Activated CD4-positive, alpha-beta T cell treated with anti-CD3 and anti-CD28 coated beads, Interleukin-2, amount 50 U/mL, for 4 hours (primary cell): ENCODE results near the gene IL23A.
"Not testable (repeated sequence)": the region's sequence is repeated elsewhere in the genome, so short reads cannot be mapped to it uniquely, and the experiment has no call there.

Experiments used
- DNase-seq, 2 experiments: peaks; one replicate each; pipeline ENCODE4 v3.0.0-alpha.2; 2020

Gene IL23A

DNA sequence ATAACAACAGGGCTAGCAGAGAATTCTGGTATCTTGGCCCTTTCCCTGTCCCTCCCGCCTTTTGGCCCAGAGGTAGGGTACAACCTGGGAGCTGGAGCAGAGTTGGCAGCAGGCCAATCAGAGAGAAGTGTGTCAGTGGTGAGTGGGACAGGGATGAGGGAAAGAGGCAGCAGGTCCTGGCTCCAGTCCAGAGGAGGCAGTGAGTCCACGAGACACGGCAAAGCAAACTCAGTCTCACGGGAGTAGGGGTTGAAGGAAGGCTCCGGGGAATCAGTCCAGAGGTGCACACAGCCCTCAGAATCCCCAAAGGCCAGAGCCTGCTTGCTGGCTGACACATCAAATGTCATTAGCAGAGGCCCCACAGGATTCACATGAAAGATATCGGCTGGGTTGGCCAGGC, 12.2 kb upstream of the IL23A start:
- DNase-seq: no peak

DNA sequence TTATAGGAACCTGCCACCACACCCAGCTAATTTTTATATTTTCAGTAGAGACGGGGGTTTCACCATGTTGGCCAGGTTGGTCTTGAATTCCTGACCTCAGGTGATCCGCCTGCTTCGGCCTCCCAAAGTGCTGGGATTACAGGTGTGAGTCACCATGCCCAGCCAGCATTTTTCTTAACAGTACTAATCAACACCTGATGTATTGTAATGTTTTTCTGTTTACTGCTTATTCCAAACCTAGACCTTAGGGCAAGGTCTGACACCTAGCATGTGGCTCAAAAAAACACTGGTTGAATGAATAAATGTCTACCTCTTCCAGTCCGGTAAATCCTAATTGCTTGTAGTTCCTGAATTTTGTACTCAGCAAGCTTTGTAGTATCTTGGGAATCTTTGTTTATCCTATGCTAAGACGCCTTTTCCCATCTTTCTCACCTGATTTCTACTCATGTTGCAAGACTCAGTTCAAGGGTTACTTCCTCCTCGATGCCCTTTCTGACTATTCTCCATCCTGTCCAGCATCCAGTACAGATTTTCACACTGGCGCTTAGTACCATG, 7.7 kb upstream of the IL23A start:
- no peak for DNase-seq

DNA sequence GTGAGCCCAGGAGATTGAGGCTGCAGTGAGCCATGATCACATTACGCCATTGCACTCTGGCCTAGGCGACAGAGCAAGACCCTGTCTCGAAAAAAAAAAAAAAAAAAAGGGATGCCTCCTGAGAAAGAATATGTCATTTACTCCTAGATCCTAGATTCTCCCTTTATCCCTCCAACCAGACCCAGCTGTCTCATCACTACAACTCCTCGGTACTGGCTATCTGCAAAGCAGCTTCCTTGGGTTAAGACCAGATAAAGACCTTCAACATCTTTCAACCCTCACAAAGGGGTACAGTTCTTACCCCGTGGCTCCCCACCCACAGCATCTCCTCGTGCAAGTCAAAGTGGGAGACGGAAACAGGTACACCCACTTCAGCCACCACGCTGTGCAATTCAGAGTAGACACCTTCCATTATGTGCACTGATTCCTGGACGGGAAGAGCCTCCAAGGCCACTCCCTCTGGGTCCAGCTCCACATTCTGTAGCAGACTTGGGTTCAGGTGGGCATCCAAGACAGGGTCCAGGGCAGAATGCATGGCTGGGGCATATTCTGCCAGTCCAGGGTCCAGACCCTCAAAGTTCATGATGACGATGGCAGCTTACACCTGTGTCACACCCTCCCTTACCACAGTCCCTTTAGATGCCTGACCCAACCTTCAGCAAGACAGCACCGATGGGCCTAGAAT, 6.0 kb upstream of the IL23A start:
- DNase-seq: no peak

DNA sequence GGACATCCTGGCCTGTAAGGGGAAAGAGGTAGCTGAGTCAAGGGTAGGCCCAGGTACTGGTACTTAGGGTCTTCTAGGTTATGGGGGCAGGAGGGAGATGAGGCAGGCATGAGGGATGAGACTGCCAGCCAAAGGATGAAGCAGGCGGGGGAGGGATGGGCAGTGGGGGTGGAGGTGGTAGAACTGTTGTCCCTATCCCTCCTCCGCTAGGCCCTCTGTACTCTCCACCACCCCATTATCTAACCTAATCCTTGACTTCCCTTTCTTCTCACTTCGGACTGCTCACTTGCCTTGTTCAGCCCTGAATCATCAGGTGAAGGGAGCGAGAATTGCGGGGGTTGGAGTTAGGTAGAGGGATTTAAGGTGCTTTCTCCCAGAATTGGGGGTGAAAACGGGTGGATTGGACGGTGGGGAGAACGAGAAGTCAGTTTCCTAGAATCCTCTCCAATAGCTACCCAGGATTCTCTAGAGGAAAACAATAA, 5.4 kb upstream of the IL23A start:
- DNase-seq: no peak

DNA sequence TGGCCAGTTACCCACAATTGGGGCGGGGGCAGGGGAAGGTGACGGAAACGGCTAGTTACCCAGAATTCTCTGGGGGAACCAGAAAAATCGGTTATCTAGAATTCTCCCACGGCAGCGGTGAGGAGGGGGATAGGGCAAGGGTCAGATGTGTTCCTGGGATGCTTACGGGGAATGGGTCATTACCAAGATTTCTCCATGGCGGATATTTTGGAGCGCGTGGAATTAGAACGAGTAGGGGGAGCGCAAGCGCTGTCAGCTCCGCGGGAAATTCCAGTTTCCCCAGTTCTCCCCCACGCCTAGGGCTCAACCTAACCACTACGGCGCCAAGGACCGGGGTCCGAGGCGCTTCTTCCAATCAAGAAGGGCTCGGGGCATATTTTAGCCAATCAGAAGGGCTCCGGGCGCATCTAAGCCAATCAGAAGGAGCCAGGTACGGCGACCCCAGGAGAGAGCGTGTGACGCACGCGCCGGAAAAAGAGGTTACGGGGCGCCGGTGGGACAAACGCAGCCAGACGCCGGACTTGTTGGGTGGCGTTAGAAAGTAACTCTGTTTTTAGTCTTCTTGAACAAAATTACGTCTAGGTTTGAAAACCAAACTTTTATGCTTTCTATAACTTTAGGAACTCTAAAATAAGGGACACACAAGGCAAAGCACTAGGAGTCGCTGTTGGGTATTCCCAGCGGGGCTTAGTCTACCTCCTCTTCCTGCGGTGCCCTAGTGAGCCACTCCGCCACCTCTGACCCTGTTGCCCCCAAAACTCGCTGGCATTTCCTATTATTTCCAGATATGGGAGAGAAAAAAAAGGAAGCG, 4.8 kb upstream of the IL23A start, which contains the start of gene PAN2:
Gene PAN2 (minus strand): TSS at position 322 of the 811 bp plus-strand sequence. CDS start 906 bp downstream, outside the sequence.
- peak; percentile 88 to 91 for DNase-seq

DNA sequence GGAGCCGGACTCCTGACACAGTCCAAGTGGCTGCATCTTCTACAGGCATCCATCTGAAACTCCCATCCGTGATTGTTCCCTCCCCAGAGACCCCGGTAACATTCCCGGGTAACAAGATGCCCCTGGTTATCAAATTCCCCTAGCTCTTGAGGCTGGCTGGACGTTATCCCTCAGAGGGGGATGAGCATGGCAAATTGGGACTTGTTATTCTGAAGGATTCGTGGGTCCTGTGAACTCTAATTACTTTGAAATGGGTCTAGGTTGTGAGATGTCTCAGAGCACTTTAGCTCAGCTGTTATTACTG, 4.2 kb upstream of the IL23A start:
- no peak for DNase-seq

DNA sequence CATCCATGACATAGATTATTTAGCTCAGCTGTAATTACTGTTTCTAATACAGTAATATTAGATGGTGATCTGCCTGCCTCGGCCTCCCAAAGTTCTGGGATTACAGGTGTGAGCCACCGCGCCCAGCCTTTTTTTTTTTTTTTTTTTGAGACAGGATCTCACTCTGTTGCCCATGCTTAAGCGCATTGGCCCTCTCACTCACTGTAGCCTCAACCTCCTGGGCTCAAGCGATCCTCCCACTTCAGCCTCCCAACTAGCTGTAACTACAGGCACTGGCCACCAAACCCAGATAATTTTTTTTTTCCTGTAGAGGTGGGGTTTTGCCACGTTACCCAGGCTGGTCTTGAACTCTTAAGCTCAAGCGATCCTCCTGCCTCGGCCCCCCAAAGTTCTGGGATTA, 3.2 kb upstream of the IL23A start:
- DNase-seq: not testable (repeated sequence)

DNA sequence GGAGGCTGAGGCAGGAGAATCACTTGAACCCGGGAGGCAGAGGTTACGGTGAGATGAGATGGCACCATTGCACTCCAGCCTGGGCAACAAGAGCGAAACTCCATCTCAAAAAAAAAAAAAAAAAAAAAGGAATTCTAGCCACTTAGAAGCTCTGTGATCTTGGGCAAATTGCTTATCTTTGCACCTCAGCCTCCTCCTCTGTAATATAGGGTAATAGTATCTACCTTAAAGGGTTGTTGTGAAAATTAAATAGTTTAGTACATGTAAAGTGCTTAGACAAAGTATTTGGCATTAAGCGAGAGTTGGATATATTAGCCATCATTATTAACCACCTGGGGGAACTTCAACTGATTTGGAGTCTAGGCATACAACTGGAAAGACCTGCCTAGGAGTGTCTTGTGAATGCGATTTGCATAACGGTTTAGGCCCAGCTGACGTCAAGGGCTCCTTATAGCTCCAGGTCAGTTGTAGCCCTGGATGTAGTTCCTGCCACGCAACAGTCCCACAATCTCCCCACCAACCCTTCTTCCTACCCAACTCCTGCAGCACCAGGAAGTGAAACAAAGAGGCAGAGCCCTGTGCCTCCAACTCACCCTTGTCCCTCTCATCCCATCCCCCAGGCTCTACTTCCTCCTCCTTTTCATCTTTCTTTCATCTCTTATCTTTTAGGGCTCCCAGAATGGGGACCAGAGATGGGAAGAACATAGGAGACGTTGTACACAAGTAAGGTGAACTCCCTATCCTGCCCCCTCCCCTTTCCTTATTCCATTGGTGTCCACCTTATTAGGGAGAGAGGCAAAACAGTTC, 2.1 kb upstream of the IL23A start:
- no peak for DNase-seq

DNA sequence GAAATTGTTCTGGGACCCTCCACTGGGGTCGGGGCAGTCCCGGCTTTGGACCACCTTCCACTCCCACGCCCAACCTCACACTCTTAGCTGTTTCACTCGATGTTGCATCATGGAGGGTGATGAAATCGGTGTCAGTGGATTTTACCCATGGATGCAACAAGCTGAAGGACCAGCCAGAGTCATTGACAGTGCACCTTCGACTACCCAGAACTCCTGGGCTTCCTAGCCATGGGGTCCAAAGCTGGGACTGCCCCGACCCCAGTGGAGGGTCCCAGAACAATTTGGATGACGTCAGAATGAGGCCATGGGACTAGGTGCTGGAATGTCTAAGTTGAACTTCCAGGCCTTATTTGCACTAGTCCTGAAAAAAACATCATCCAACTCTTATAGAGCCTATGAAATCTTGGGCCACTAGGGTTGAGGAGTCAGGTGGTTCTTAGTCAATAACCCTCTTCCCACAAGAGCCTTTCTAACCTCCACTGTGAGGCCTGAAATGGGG, 882 bp upstream of the IL23A start:
- DNase-seq: no peak

DNA sequence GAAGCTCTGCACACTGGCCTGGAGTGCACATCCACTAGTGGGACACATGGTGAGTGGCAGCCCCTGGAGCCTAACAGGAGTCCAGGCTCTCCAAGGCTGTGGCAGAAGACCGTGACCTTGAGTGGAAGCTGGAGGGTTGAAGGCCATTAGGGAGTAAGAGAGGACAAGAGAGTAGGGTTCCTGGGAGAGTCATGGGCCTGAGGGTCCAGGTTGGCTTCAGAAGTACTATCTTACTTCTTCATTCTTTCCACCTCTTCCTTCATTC, 406 bp downstream of the IL23A start:
- DNase-seq: no peak

DNA sequence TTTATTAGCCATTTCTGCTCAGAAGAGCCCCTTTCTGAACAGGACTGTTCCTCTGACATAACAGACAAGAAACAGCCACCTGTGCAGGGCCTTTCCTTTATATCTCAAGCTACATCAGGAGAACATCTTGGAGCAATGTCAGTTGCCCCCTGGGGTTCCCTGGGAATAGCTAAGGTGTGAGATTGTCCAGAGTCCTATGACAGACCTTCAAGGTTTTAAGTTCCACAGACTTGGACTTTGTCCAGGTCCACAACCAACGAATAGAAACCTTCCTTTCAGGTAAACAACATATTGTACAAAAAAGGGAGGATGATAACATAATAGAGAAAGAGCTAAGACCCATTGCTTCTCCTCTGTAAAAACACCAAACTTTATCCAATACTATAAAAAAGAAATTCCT, 2.9 kb downstream of the IL23A start:
- DNase-seq: no peak

DNA sequence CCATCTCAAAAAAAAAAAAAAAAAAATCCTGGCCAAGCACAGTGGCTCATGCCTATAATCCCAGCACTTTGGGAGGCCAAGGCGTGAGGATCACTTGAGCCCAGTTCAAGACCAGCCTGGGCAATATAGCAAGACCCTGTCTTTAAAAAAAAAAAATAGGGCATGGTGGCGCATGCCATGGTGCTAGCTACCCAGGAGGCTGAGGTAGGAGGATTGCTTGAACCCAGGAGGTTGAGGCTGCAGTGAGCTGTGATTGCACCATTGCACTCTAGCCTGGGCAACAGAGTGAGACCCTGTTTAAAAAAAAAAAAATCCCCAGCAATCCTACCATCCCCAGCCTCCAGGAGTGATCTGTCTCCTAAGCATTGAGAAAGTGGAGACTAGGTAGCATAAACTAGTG, 3.6 kb downstream of the IL23A start:
- DNase-seq: not testable (repeated sequence)

DNA sequence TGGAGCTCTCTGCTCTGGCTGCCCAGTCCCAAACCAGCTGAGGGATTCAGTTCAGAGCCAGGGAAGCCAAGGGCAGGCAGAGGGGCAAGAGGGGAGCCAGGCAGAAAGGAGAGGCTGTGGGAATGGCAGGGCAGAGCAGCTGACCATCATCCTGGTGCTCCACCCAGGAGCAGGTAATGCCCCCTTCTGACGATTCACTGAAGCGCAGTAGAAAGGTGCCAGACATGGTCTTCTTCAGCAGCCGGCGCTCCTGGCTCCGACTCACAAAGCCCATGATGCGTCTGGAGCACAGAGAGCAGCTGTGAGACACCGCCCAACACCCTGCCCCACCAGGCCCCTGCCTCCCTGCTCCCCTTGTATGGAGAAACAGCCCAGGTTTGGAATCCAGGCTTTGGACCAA, 8.0 kb downstream of the IL23A start:
- DNase-seq: no peak

DNA sequence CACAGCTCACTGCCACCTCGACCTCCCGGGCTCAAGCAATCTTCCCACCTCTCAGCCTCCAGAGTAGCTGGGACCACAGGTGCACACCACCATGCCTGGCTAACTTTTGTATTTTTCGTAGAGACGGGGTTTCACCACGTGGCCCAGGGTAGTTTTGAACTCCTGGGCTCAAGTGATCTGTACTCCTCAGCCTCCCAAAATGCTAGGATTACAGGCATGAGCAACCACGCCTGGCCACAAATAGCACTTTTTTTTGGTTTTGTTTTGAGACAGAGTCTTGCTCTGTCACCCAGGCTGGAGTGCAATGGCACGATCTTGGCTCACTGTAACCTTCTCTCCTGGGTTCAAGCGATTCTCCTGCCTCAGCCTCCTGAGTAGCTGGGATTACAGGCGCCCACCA, 8.6 kb downstream of the IL23A start:
- not testable (repeated sequence) for DNase-seq

DNA sequence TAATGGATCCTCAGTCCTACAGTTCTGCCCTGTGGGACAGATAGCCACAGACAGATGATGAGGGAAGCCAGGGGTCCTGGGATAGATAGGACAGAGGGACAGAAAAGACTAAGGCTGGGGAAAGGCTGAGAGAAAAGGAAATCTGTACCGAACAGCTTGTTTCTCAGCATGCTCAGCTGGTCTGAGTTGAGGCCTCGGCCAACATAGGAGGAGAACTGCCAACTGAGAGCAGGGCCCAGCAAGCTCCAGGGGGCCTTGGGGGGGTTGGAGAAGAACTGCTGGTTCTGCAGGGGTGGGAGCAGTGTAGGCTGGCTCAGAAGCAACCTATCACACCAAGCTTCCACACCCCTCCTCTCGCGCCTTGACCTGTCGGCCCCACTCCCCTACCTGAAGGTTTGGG, 10.1 kb downstream of the IL23A start:
- DNase-seq: no peak

DNA sequence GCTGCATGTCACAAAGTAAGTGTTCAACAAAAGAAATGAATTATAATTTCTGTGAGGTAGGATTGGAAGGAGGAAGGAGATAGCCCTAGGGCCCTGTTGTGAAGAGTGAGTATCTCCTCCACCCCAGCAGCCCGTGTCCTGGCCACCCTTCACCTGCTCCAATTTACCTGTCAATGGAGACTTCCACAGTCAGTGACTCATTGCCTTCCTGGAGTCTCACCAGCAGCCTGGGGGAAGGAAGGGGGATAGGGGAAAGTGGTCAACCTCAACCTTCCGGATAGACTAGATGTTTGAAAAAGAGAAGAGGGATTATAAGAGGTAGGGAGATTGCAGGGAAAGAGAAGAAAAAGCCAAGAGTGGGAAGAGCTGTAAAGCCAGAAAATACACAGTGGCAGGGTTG, 12.0 kb downstream of the IL23A start:
- no peak for DNase-seq

DNA sequence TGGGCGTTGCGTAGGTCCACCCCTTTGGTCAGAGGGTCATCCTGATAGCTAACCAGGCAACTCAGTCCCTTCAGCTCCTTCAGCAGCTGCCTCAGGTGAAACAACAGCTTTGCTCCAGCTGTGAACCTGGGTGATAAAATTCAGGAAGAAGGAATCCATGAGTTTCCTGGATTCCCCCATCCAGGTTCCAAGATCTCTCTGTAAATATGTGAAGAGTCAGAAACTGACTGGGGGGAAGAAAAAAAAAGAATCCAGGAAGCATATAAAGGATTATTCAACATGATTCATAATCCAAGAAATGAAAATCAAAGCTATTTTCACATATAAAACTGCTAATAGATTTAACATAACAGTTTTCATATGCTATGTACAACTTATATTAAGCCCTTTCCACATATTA, 12.6 kb downstream of the IL23A start:
- DNase-seq: no peak

DNA sequence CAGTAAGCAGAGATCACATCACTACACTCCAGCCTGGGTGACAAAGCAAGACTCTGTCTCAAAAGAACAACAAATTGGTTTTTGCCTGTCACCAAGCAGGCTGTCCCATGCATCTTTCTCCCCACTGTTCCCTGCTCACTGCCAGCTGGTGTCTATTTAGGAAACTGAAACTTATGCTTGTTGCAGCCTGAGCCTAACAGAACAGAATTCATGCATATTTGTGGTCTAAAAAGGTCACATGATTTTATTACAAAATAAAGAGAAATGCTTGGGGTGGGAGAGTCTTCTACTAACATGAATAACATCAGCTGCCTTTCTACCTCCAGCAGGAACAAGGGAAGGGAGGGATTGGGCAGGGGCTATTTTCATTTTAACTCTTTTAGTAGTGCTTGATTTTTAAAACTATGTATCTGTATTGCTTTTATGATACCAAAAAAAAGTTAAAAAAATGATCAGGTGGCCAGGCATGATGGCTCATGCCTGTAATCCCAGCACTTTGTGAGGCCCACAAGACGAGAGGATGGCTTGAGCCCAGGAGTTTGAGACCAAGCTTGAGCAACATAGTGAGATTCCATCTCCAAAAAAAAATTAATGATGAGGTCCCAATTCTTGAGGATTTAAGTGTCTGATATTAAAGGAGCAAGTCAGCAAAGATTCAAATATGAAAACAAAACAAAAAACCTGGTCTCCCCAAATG, 20.3 kb downstream of the IL23A start:
- no peak for DNase-seq

DNA sequence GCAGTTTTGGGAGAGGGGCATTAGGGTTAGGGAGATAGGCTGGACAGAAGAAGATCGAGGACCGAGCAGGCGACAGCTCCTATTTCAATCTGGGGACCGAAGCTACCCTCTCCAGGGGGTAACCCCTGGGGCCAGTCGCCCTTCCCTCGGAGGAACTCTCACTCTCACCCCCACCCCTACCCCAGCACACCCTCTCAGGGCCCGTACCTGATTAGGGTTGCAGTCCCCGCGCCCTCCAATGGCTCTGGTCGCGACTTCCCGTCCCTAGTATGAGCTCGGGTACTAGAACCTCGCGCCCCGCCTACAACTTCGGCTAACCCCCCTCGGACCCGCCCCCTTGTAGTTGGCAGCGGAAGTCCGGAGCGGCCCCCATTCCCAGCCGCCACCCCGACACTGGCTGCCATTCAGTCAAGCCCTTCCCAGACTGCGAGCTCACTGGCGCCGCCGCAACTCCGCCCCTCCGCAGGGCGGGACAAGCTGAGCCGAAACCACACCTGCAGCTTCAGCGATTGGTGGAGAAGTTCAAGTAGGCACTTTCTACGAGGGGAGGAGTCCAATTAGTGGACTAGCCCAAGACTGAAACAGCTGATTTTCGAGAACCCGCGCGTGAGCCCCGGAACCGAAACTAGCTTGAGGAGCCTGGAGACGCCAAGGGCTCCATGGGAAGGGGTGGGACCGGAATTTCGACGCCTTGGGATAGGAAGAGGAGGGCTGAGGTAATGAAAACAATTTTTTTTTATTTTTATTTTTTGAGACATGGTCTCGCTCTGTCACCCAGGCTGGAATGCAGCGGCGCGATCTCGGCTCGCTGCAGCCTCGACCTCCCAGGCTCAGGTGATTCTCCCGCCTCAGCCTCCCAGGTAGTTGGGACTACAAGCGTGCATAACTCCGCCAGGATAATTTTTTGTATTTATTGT, 21.4 kb downstream of the IL23A start, which contains the start of gene STAT2:
Gene STAT2 (minus strand): TSS at position 257 of the 917 bp plus-strand sequence. CDS start 3,536 bp downstream, outside the sequence.
- DNase-seq: peak; percentile 99

DNA sequence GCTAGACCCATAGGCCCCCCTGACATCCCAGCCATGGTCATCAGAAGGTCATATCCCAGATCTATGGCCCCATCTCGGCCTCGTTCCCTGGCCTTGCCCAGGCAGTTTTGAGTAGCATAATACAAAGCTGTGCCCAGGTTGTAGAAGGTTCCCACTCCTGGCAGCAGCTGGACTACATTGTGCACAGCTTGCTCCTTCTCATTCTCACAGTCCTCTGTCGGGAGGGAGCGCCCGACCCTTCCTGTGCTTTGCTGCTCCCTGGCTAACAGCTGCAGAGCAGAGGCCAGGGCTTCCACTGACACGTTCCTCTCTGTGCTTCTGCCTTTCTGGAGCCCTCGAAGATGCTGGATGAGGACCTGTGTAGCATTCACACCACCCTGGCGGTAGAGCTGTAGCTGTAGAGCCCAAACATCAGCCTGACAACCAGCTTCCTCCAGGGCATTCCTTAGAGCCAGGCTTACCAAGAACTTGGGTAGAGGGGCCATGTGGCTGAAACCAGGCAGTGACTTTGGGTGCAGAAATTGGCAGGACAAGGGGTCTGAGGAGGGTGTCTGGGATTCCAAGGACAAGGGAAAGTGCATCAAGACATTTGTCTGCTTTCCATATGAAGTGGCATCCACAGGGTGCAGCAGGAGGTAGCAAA, 22.9 kb downstream of the IL23A start:
- no peak for DNase-seq
